PFSK-1 (cell line): Measurements from ENCODE around the gene LRRC46.

Source experiments
- POLR2AphosphoS5 ChIP-seq: IDR thresholded peaks from 2 replicates; pipeline ENCODE4 v1.6.1; 2012; ENCODE audit warnings: low read depth, mild to moderate bottlenecking, control low read depth, low read length, moderate library complexity
- SIN3A ChIP-seq: IDR thresholded peaks from 2 replicates; pipeline ENCODE4 v1.6.1; 2012; ENCODE audit warnings: mild to moderate bottlenecking, low read length, moderate library complexity, borderline replicate concordance; ENCODE audit not compliant: insufficient read depth
- TAF1 ChIP-seq: IDR thresholded peaks from 2 replicates; pipeline ENCODE4 v1.6.1; 2012; ENCODE audit warnings: low read length, control low read depth, borderline replicate concordance; ENCODE audit not compliant: insufficient read depth
- TF ChIP-seq, protein P1 (sequence below), 2 experiments: IDR thresholded peaks; 2 replicates each; pipeline versions ENCODE4 v1.6.1 to v1.8.0; 2011 to 2012; ENCODE audit warnings: low read depth in 2 of 2, low read length in 2 of 2, control low read depth in 1 of 2, inconsistent platforms in 1 of 2, mild to moderate bottlenecking in 1 of 2, moderate library complexity in 1 of 2; ENCODE audit not compliant: insufficient read depth in 1 of 2

- TF ChIP-seq POLR2AphosphoS5: no peak
- TF ChIP-seq, protein P1, sequence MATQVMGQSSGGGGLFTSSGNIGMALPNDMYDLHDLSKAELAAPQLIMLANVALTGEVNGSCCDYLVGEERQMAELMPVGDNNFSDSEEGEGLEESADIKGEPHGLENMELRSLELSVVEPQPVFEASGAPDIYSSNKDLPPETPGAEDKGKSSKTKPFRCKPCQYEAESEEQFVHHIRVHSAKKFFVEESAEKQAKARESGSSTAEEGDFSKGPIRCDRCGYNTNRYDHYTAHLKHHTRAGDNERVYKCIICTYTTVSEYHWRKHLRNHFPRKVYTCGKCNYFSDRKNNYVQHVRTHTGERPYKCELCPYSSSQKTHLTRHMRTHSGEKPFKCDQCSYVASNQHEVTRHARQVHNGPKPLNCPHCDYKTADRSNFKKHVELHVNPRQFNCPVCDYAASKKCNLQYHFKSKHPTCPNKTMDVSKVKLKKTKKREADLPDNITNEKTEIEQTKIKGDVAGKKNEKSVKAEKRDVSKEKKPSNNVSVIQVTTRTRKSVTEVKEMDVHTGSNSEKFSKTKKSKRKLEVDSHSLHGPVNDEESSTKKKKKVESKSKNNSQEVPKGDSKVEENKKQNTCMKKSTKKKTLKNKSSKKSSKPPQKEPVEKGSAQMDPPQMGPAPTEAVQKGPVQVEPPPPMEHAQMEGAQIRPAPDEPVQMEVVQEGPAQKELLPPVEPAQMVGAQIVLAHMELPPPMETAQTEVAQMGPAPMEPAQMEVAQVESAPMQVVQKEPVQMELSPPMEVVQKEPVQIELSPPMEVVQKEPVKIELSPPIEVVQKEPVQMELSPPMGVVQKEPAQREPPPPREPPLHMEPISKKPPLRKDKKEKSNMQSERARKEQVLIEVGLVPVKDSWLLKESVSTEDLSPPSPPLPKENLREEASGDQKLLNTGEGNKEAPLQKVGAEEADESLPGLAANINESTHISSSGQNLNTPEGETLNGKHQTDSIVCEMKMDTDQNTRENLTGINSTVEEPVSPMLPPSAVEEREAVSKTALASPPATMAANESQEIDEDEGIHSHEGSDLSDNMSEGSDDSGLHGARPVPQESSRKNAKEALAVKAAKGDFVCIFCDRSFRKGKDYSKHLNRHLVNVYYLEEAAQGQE (IDR thresholded peaks at IDR 0.05; ENCODE audit: insufficient read depth in 1 of 2, low read depth in 2 of 2, low read length in 2 of 2): no peak
- no peak for TF ChIP-seq TAF1
- TF ChIP-seq SIN3A: no peak
Observed at GRCh38 chr17:47804461-47804860, 27.0 kb upstream of the LRRC46 start.
